ENCODE results near the gene ENOX1.
"Not testable (repeated sequence)": the region's sequence is repeated elsewhere in the genome, so short reads cannot be mapped to it uniquely, and the experiment has no call there.

ENOX1 gene

GRCh38 chr13:43786766-43787517 lies at the start of gene ENOX1:
TSS of gene ENOX1 (minus strand) at chr13:43786972.
- peak; percentile 91 for DNase-seq

GRCh38 chr13:43835701-43836100 lies 48.9 kb upstream of the ENOX1 start:
- no peak for DNase-seq

- DNase-seq, result no peak
Observed at GRCh38 chr13:43831088-43831487, 44.3 kb upstream of the ENOX1 start.

- DNase-seq, result no peak
Observed at GRCh38 chr13:43830497-43830881, 43.7 kb upstream of the ENOX1 start.

- not testable (repeated sequence) for DNase-seq
Observed at GRCh38 chr13:43824656-43825055, 37.9 kb upstream of the ENOX1 start.

GRCh38 chr13:43822969-43823368 lies 36.2 kb upstream of the ENOX1 start:
- no peak for DNase-seq

GRCh38 chr13:43816401-43816889 lies 29.7 kb upstream of the ENOX1 start:
- no peak for DNase-seq

- no peak for DNase-seq
Observed at GRCh38 chr13:43815204-43815603, 28.4 kb upstream of the ENOX1 start.

GRCh38 chr13:43808676-43809075 lies 21.9 kb upstream of the ENOX1 start:
- DNase-seq, result no peak

- DNase-seq, result no peak
Observed at GRCh38 chr13:43805681-43806128, 18.9 kb upstream of the ENOX1 start.

- DNase-seq, result no peak
Observed at GRCh38 chr13:43805071-43805468, 18.3 kb upstream of the ENOX1 start.

GRCh38 chr13:43804461-43805070 lies 17.8 kb upstream of the ENOX1 start:
- no peak for DNase-seq

GRCh38 chr13:43802511-43802910 lies 15.7 kb upstream of the ENOX1 start:
- no peak for DNase-seq

- DNase-seq, result no peak
Observed at GRCh38 chr13:43800828-43801227, 14.1 kb upstream of the ENOX1 start.

GRCh38 chr13:43799191-43799590 lies 12.4 kb upstream of the ENOX1 start:
- no peak for DNase-seq

- no peak for DNase-seq
Observed at GRCh38 chr13:43797869-43798268, 11.1 kb upstream of the ENOX1 start.

GRCh38 chr13:43797159-43797558 lies 10.4 kb upstream of the ENOX1 start:
- no peak for DNase-seq

GRCh38 chr13:43794416-43794815 lies 7.6 kb upstream of the ENOX1 start:
- DNase-seq, result no peak

GRCh38 chr13:43792076-43792881 lies 5.5 kb upstream of the ENOX1 start:
- DNase-seq, result no peak

- DNase-seq, result peak; percentile 53
Observed at GRCh38 chr13:43787997-43788396, 1.2 kb upstream of the ENOX1 start.

- DNase-seq, result no peak
Observed at GRCh38 chr13:43787518-43787891, 733 bp upstream of the ENOX1 start.

GRCh38 chr13:43786472-43786765 lies 353 bp downstream of the ENOX1 start:
- DNase-seq, result no peak

- DNase-seq, result peak; percentile 91
Observed at GRCh38 chr13:43785650-43786471, 911 bp downstream of the ENOX1 start.
